Choroid plexus epithelial cell (primary cell): Measurements from ENCODE around the gene MCAM.

ENCODE experiments used
- DNase-seq: peaks from one replicate; pipeline ENCODE4 v3.0.0-alpha.2; 2010; ENCODE audit warnings: low read depth
- H3K4me3 ChIP-seq: 2 replicates; pipeline ENCODE4 v1.5.1; 2011; ENCODE audit warnings: low read depth, mild to moderate bottlenecking, control low read depth, low read length, moderate library complexity
- CTCF ChIP-seq: conservative IDR thresholded peaks from 2 replicates; pipeline ENCODE4 v1.5.1; 2011; ENCODE audit warnings: low read depth, mild to moderate bottlenecking, control low read depth, inconsistent platforms, low read length, moderate library complexity

MCAM gene, protein sequence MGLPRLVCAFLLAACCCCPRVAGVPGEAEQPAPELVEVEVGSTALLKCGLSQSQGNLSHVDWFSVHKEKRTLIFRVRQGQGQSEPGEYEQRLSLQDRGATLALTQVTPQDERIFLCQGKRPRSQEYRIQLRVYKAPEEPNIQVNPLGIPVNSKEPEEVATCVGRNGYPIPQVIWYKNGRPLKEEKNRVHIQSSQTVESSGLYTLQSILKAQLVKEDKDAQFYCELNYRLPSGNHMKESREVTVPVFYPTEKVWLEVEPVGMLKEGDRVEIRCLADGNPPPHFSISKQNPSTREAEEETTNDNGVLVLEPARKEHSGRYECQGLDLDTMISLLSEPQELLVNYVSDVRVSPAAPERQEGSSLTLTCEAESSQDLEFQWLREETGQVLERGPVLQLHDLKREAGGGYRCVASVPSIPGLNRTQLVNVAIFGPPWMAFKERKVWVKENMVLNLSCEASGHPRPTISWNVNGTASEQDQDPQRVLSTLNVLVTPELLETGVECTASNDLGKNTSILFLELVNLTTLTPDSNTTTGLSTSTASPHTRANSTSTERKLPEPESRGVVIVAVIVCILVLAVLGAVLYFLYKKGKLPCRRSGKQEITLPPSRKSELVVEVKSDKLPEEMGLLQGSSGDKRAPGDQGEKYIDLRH

GRCh38 chr11:119316729-119317591, at the start of gene MCAM:
MCAM (minus strand) TSS chr11:119317130; CDS start chr11:119317101, 29 bp downstream.
- TF ChIP-seq CTCF, result no peak
- DNase-seq, result peak; percentile 41
- peak within 1 kb of the TSS; percentile 59 for H3K4me3 ChIP-seq

DNA sequence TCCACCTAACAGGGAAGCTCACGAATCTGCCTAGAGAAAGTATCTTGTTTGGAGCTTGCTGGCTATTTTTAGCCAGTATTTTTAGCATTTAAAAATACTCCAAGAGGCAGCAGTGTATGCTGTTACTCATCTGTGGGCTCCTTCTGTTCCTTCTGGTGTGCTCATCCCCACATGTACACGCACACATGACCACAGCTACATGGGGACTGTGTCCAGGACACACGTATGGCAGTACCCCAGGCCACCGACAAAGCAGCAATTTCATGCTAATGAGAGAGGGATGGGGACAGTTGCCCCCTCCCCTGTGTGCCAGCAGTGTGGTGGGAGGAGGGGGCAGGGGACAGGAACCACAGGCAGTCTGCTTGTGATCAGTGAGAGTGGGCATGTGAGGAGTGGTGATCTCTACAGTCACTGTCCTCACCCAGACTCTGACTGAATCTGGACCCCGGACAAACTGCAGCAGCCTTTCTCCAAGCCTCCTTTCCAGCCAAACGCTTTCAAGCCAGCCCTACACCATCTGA, 48.2 kb upstream of the MCAM start:
- DNase-seq, result no peak
- TF ChIP-seq CTCF, result no peak
- no peak overlapping the region for H3K4me3 ChIP-seq

GRCh38 chr11:119363851-119364590, 47.1 kb upstream of the MCAM start:
- DNase-seq, result no peak
- H3K4me3 ChIP-seq, result peak overlapping the region; percentile 29
- no peak for TF ChIP-seq CTCF

DNA sequence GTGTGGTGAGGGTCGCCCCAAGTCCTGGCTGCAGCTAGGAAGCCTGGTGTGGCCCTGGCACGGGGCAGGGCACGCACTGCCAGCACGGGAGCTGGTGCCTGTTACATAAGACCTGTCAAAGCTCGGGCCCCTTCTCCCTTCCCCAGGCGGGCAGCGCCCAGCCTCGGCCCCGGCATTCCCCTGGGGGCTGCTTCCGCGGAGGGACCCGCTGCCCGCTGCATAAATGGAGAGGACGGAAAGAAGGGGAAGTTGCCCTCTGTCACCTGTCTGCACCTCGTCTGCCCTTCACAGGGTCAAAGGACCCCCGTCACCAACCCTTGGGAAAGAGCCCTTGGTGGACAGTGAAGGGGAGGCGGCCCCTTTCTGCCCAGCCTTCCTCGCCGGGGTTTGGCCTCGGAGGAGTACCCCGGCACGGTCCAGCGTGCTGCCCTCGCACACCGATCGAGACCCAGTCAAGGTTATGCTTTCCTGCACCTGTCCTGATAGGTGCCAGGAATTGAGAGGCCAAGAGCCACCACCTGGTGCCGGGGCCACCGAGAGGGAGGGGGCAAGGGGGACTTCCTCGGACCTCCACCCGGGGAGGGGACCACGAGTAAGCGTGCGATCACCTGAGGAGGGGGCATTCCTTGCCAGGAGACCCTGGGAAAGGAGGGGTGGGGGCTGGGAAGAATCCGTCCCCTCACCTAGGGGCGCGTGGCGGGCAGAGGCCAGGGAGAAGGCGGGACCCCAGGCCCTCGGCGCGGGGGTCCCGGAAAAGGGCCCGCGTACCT, 46.3 kb upstream of the MCAM start:
- no peak overlapping the region for H3K4me3 ChIP-seq
- TF ChIP-seq CTCF, result no peak
- no peak for DNase-seq

GRCh38 chr11:119362741-119363080, 45.8 kb upstream of the MCAM start:
- DNase-seq, result no peak
- H3K4me3 ChIP-seq, result no peak overlapping the region
- no peak for TF ChIP-seq CTCF
